HEK293 (cell line): Measurements from ENCODE around the gene METTL26.

ENCODE experiments used
- CTCF ChIA-PET: fragments of 350-600 bp; formaldehyde crosslinking; extraction: SDS; loops from one replicate; lab custom pipeline; 2021; ENCODE audit warnings: antibody characterized with exemption; lab: Yijun Ruan, JAX
- POLR2A ChIA-PET: fragments of 300-600 bp; formaldehyde crosslinking; extraction: SDS; loops from one replicate; lab custom pipeline; 2020; ENCODE audit warnings: antibody characterized with exemption, inconsistent platforms; lab: Yijun Ruan, JAX
- H3K27ac ChIP-seq: fragments of 200-500 bp; sonication (Bioruptor generic); 2 replicates; pipeline ENCODE4 v1.5.1; 2014; ENCODE audit warnings: low read depth, low read length, control low read depth, inconsistent platforms; ENCODE audit errors: extremely low read depth
- H3K36me3 ChIP-seq, 2 experiments: fragments of 200-500 bp in 1 of 2; sonication (Bioruptor generic) in 1 of 2; 1 replicate in 1 of 2; 2 replicates in 1 of 2; pipeline ENCODE4 v1.5.1; 2014 to 2017; ENCODE audit warnings: inconsistent platforms in 2 of 2, low read length in 2 of 2; ENCODE audit not compliant: control insufficient read depth in 2 of 2, insufficient read depth in 1 of 2
- H3K4me1 ChIP-seq: fragments of 200-500 bp; sonication (Bioruptor generic); 2 replicates; pipeline ENCODE4 v1.5.1; 2014; ENCODE audit warnings: mild to moderate bottlenecking, low read length, inconsistent platforms; ENCODE audit not compliant: control insufficient read depth, insufficient read depth
- H3K4me3 ChIP-seq: 2 replicates; pipeline ENCODE4 v1.5.1; 2011; ENCODE audit warnings: low read depth, mild to moderate bottlenecking, control low read depth, low read length, moderate library complexity
- H3K9me3 ChIP-seq: fragments of 200-500 bp; sonication (Bioruptor generic); 2 replicates; pipeline ENCODE4 v1.5.1; 2014; ENCODE audit warnings: low read depth, low read length, inconsistent platforms; ENCODE audit not compliant: control insufficient read depth, insufficient read depth
- BCL11A ChIP-seq: fragments of 450-650 bp; formaldehyde crosslinking; IDR thresholded peaks from 2 replicates; pipeline ENCODE4 v1.5.1; 2016; ENCODE audit warnings: low read depth, missing biosample characterization, missing genetic modification characterization
- CTCF ChIP-seq: fragments of 450-650 bp; formaldehyde crosslinking; IDR thresholded peaks from 2 replicates; pipeline ENCODE4 v1.5.1; 2016; ENCODE audit warnings: missing biosample characterization, missing genetic modification characterization
- ZBTB8A ChIP-seq: fragments of 450-650 bp; formaldehyde crosslinking; IDR thresholded peaks from 2 replicates; pipeline ENCODE4 v1.5.1; 2016; ENCODE audit warnings: missing biosample characterization, missing genetic modification characterization
- ZNF112 ChIP-seq: fragments of 450-650 bp; formaldehyde crosslinking; IDR thresholded peaks from 2 replicates; pipeline ENCODE4 v1.5.0; 2017; ENCODE audit warnings: missing biosample characterization, missing genetic modification characterization
- ZNF146 ChIP-seq: fragments of 450-650 bp; formaldehyde crosslinking; IDR thresholded peaks from 2 replicates; pipeline ENCODE4 v1.5.1; 2016; ENCODE audit warnings: missing biosample characterization, missing genetic modification characterization
- ZNF174 ChIP-seq: fragments of 450-650 bp; formaldehyde crosslinking; IDR thresholded peaks from 2 replicates; pipeline ENCODE4 v1.5.0; 2017; ENCODE audit warnings: missing biosample characterization, mild to moderate bottlenecking, missing genetic modification characterization
- ZNF18 ChIP-seq: fragments of 450-650 bp; formaldehyde crosslinking; IDR thresholded peaks from 2 replicates; pipeline ENCODE4 v1.5.1; 2016; ENCODE audit warnings: missing biosample characterization, missing genetic modification characterization
- ZNF221 ChIP-seq: fragments of 450-650 bp; formaldehyde crosslinking; IDR thresholded peaks from 2 replicates; pipeline ENCODE4 v1.5.1; 2017; ENCODE audit warnings: missing biosample characterization, missing genetic modification characterization, borderline replicate concordance
- ZNF362 ChIP-seq: fragments of 450-650 bp; formaldehyde crosslinking; IDR thresholded peaks from 2 replicates; pipeline ENCODE4 v1.5.1; 2016; ENCODE audit warnings: missing biosample characterization, missing genetic modification characterization
- ZNF394 ChIP-seq: fragments of 450-650 bp; formaldehyde crosslinking; IDR thresholded peaks from 2 replicates; pipeline ENCODE4 v1.5.1; 2016; ENCODE audit warnings: missing biosample characterization, missing genetic modification characterization, mild to moderate bottlenecking, moderate library complexity, borderline replicate concordance
- ZNF518A ChIP-seq: fragments of 450-650 bp; formaldehyde crosslinking; conservative IDR thresholded peaks from 2 replicates; pipeline ENCODE4 v1.5.1; 2016; ENCODE audit warnings: low read depth, missing biosample characterization, missing genetic modification characterization
- ZNF600 ChIP-seq: fragments of 450-650 bp; formaldehyde crosslinking; IDR thresholded peaks from 2 replicates; pipeline ENCODE4 v1.5.1; 2016; ENCODE audit warnings: missing biosample characterization, missing genetic modification characterization
- ZNF704 ChIP-seq: fragments of 450-650 bp; formaldehyde crosslinking; IDR thresholded peaks from 2 replicates; pipeline ENCODE4 v1.5.1; 2016; ENCODE audit warnings: missing biosample characterization, missing genetic modification characterization
- ZNF785 ChIP-seq: fragments of 450-650 bp; formaldehyde crosslinking; IDR thresholded peaks from 2 replicates; pipeline ENCODE4 v1.5.1; 2016; ENCODE audit warnings: missing biosample characterization, missing genetic modification characterization

Gene METTL26

GRCh38 chr16:629833-630248 is 6.3 kb downstream of the METTL26 start (continued):
- TF ChIP-seq ZNF174 (tag by site-specific recombination) (no peak), ZBTB8A (tag by site-specific recombination) (0 out of 2 replicates have a peak, but pooled peaks have one; percentile 31), ZNF785 (tag by site-specific recombination) (no peak), ZNF394 (no peak)

- Histone ChIP-seq H3K27ac (no peak overlapping the region), H3K36me3 (peaks cover 0 to 15% of the 10 kb centered on the region in 2 experiments; a peak in 1 of 3 replicates), H3K9me3 (no peaks in the 10 kb centered on the region), H3K4me1 (peaks cover 2% of the 10 kb centered on the region; the same call in 1 of the 2 replicates), H3K4me3 (no peak overlapping the region)
- ChIA-PET CTCF (interaction anchor here (0.6 kb wide), 1 partner anchor 16 kb away, joined by 3 read pairs; no protein-coding TSS in a partner anchor), POLR2A (interaction anchor here (0.6 kb wide), 1 partner anchor 109 kb away, joined by 4 read pairs; no protein-coding TSS in a partner anchor)
- no peak for TF ChIP-seq ZNF704
- TF ChIP-seq ZNF600 (tag by site-specific recombination), result peak; percentile 39; the same call in 1 of the 2 replicates
- TF ChIP-seq ZNF18 (tag by site-specific recombination), result no peak
- no peak for TF ChIP-seq CTCF (tag by site-specific recombination)
- no peak for TF ChIP-seq ZNF221
- no peak for TF ChIP-seq ZNF112 (tag by site-specific recombination)
- no peak for TF ChIP-seq ZNF146 (tag by site-specific recombination)
- TF ChIP-seq BCL11A (tag by site-specific recombination), result 0 out of 2 replicates have a peak, but pooled peaks have one; percentile 6
- TF ChIP-seq ZNF362, result no peak
- TF ChIP-seq ZNF518A (tag by site-specific recombination), result no peak
- TF ChIP-seq, all 188 proteins: peak for 2
These were observed 6.8 kb downstream of the METTL26 start for GRCh38 chr16:629185-629832.
